PC-3 (cell line): ENCODE results near the gene DHX35.

Experiments
- CTCF ChIP-seq: fragments of 300-600 bp; sonication (generic); conservative IDR thresholded peaks from 2 replicates; pipeline ENCODE4 v1.5.1; 2017; ENCODE audit warnings: antibody characterized with exemption, low read depth, mild to moderate bottlenecking, low read length
- EZH2 ChIP-seq: fragments of 300-600 bp; sonication (generic); IDR thresholded peaks from one replicate; pipeline ENCODE4 v1.6.1; 2017; ENCODE audit warnings: antibody characterized with exemption, mild to moderate bottlenecking, low read length; ENCODE audit not compliant: unreplicated experiment
- EZH2phosphoT487 ChIP-seq: fragments of 300-600 bp; sonication (generic); IDR thresholded peaks from 2 replicates; pipeline ENCODE4 v1.6.1; 2018; ENCODE audit warnings: mild to moderate bottlenecking, antibody characterized with exemption, low read length, borderline replicate concordance

- TF ChIP-seq CTCF, result no peak
- no peak for TF ChIP-seq EZH2
- no peak for TF ChIP-seq EZH2phosphoT487
Measured at GRCh38 chr20:39045676-39046075, 83.5 kb downstream of the DHX35 start.
